Caco-2 (cell line): Measurements from ENCODE around the gene TAGLN. TPM values are rescaled to one million over a fixed set of nuclear protein-coding genes. Genes with fewer than 3 reads are reported as not detected.
A peak's percentile ranks its signal among the peaks of the same experiment; 100 is the strongest.
"Not testable (repeated sequence)": the region's sequence is repeated elsewhere in the genome, so short reads cannot be mapped to it uniquely, and the experiment has no call there.

Experiments used
- BruUV-seq: library from RNA; stranded (reverse); fragments of 400-500 nt; replicated peaks from 2 replicates; lab custom pipeline; 2021; lab: Mats Ljungman, UMichigan
- CTCF ChIA-PET: fragments of 300-600 bp; sonication (Branson Sonifier 250); formaldehyde crosslinking; loops from one replicate; lab custom pipeline; 2022; ENCODE audit warnings: antibody characterized with exemption; lab: Charles Lee
- POLR2A ChIA-PET: fragments of 300-600 bp; sonication (Branson Sonifier 250); formaldehyde crosslinking; loops from one replicate; lab custom pipeline; 2022; ENCODE audit warnings: antibody characterized with exemption; lab: Charles Lee
- DNase-seq, 2 experiments: peaks; one replicate each; pipeline versions ENCODE4 v3.0.0 to v3.0.0-alpha.2; 2020 to 2022
- H3K27me3 ChIP-seq: replicated peaks from 2 replicates; pipeline ENCODE4 v1.6.0; 2011; ENCODE audit warnings: low read length; ENCODE audit not compliant: control insufficient read depth, insufficient read depth
- H3K36me3 ChIP-seq: 2 replicates; pipeline ENCODE4 v1.5.1; 2011; ENCODE audit warnings: low read length; ENCODE audit not compliant: control insufficient read depth, insufficient read depth
- H3K4me1 ChIP-seq: fragments of 250-450 bp; sonication (Bioruptor Pico); 2 replicates; pipeline ENCODE4 v1.5.1; 2020; ENCODE audit warnings: mild to moderate bottlenecking
- H3K4me3 ChIP-seq: 2 replicates; pipeline ENCODE4 v1.5.1; 2011; ENCODE audit warnings: low read depth, mild to moderate bottlenecking, control low read depth, low read length
- H3K9me3 ChIP-seq: fragments of 250-450 bp; sonication (Bioruptor Pico); 2 replicates; pipeline ENCODE4 v1.5.1; 2020; ENCODE audit warnings: mild to moderate bottlenecking, moderate library complexity
- H3K27ac Mint-ChIP-seq: one replicate; pipeline ENCODE4 v1.8.0; 2022; ENCODE audit warnings: mixed read lengths; ENCODE audit not compliant: unreplicated experiment
- H3K27me3 Mint-ChIP-seq: one replicate; pipeline ENCODE4 v1.8.0; 2022; ENCODE audit warnings: mixed read lengths; ENCODE audit not compliant: insufficient read depth, unreplicated experiment
- H3K36me3 Mint-ChIP-seq: one replicate; pipeline ENCODE4 v1.8.0; 2022; ENCODE audit warnings: mild to moderate bottlenecking, mixed read lengths; ENCODE audit not compliant: insufficient read depth, unreplicated experiment
- H3K4me1 Mint-ChIP-seq: one replicate; pipeline ENCODE4 v1.8.0; 2022; ENCODE audit warnings: low read depth, mixed read lengths; ENCODE audit not compliant: unreplicated experiment
- H3K4me3 Mint-ChIP-seq: one replicate; pipeline ENCODE4 v1.8.0; 2022; ENCODE audit warnings: mild to moderate bottlenecking, moderate library complexity, mixed read lengths; ENCODE audit not compliant: unreplicated experiment
- H3K9me3 Mint-ChIP-seq: one replicate; pipeline ENCODE4 v1.8.0; 2022; ENCODE audit warnings: mixed read lengths; ENCODE audit not compliant: unreplicated experiment
- CTCF ChIP-seq, 2 experiments: fragments of 200-600 bp in 1 of 2; IDR thresholded peaks; 1 replicate in 1 of 2; 2 replicates in 1 of 2; pipeline versions ENCODE4 v1.5.1 to v1.8.0; 2011 to 2022; ENCODE audit warnings: antibody characterized with exemption in 1 of 2, control low read depth in 1 of 2, inconsistent platforms in 1 of 2, low read depth in 1 of 2, low read length in 1 of 2, mild to moderate bottlenecking in 1 of 2, moderate library complexity in 1 of 2; ENCODE audit not compliant: insufficient read depth in 1 of 2, severe bottlenecking in 1 of 2, unreplicated experiment in 1 of 2
- intact Hi-C: fragments of 100-400 bp; cut with micrococcal nuclease; formaldehyde crosslinking; loops from one replicate; pipeline ENCODE4 v1.10.0; 2022; ENCODE audit not compliant: unreplicated experiment
- total RNA-seq: library from RNA; stranded (reverse); gene quantifications from 2 replicates; pipeline ENCODE4 v1.2.3, GENCODE V29; 2022

The TAGLN gene
- total RNA-seq, 1 experiment from 2014 or later = 303 TPM

- H3K4me3 Mint-ChIP-seq = no peak overlapping the region
These were observed 5.3 kb downstream of the TAGLN start for GRCh38 chr11:117204283-117205080.

GRCh38 chr11:117205211-117205818 lies 6.1 kb downstream of the TAGLN start:
- Histone ChIP-seq H3K4me1 (peaks cover 5% of the 10 kb centered on the region), H3K9me3 (no peaks in the 10 kb centered on the region), H3K4me3 (no peak overlapping the region), H3K36me3 (no peaks in the 10 kb centered on the region), H3K27me3 (no peaks in the 10 kb centered on the region)
- Mint-ChIP-seq H3K27me3 (no peaks in the 10 kb centered on the region), H3K4me1 (peaks cover 13% of the 10 kb centered on the region), H3K9me3 (no peaks in the 10 kb centered on the region), H3K36me3 (peaks cover 65% of the 10 kb centered on the region), H3K4me3 (no peak overlapping the region), H3K27ac (no peak overlapping the region)
- no peak for DNase-seq
- intact Hi-C loops = no loop called here
- TF ChIP-seq CTCF (IDR thresholded peaks at IDR 0.05; ENCODE audit: insufficient read depth in 1 of 2, low read depth in 1 of 2, low read length in 1 of 2, severe bottlenecking in 1 of 2, unreplicated experiment in 1 of 2) = peak in 1 of 2 experiments; percentile 3
- BruUV-seq = TSS peak; percentile 42
- ChIA-PET CTCF (interaction anchor here (0.6 to 0.7 kb wide), 2 partner anchors 21 to 112 kb away, joined by 3 to 4 read pairs; no protein-coding TSS in a partner anchor), POLR2A (no interaction called here)

More at GRCh38 chr11:117204283-117205080, 5.3 kb downstream of the TAGLN start:
- Histone ChIP-seq H3K4me3 (no peak overlapping the region), H3K27me3 (no peaks in the 10 kb centered on the region), H3K9me3 (no peaks in the 10 kb centered on the region), H3K36me3 (no peaks in the 10 kb centered on the region), H3K4me1 (peaks cover 13% of the 10 kb centered on the region)
- peaks cover 20% of the 10 kb centered on the region for H3K4me1 Mint-ChIP-seq
- ChIA-PET CTCF (interaction anchor here (0.7 kb wide), 1 partner anchor 22 kb away, joined by 3 read pairs; no protein-coding TSS in a partner anchor), POLR2A (interaction anchor here (0.6 kb wide), 1 partner anchor 19 kb away, joined by 3 read pairs; no protein-coding TSS in a partner anchor)
- DNase-seq = no peak
- H3K27ac Mint-ChIP-seq = no peak overlapping the region
- H3K9me3 Mint-ChIP-seq = no peaks in the 10 kb centered on the region
- H3K27me3 Mint-ChIP-seq = no peaks in the 10 kb centered on the region
- no peak for TF ChIP-seq CTCF (IDR thresholded peaks at IDR 0.05; ENCODE audit: insufficient read depth in 1 of 2, low read depth in 1 of 2, low read length in 1 of 2, severe bottlenecking in 1 of 2, unreplicated experiment in 1 of 2)
- peaks cover 59% of the 10 kb centered on the region for H3K36me3 Mint-ChIP-seq
- intact Hi-C loops = no loop called here
- TSS peak; percentile 37 for BruUV-seq

GRCh38 chr11:117206111-117206510 lies 6.9 kb downstream of the TAGLN start:
- H3K27me3 Mint-ChIP-seq, intact Hi-C loops, H3K27ac Mint-ChIP-seq, H3K36me3 ChIP-seq, H3K9me3 ChIP-seq, BruUV-seq, H3K4me1 Mint-ChIP-seq, DNase-seq, H3K27me3 ChIP-seq, H3K4me1 ChIP-seq, H3K4me3 ChIP-seq, POLR2A ChIA-PET, H3K9me3 Mint-ChIP-seq, H3K4me3 Mint-ChIP-seq: not testable (repeated sequence)
- CTCF ChIA-PET = interaction anchor here (0.6 kb wide), 1 partner anchor 112 kb away, joined by 4 read pairs; no protein-coding TSS in a partner anchor
- peaks cover 63% of the 10 kb centered on the region for H3K36me3 Mint-ChIP-seq

- H3K9me3 ChIP-seq, H3K36me3 ChIP-seq, H3K27me3 Mint-ChIP-seq, H3K4me3 ChIP-seq, H3K4me1 Mint-ChIP-seq, H3K9me3 Mint-ChIP-seq, H3K27me3 ChIP-seq, H3K27ac Mint-ChIP-seq, DNase-seq, H3K4me3 Mint-ChIP-seq, intact Hi-C loops, BruUV-seq, CTCF ChIA-PET, H3K4me1 ChIP-seq, POLR2A ChIA-PET: not testable (repeated sequence)
- peaks cover 67% of the 10 kb centered on the region for H3K36me3 Mint-ChIP-seq
These were observed 7.7 kb downstream of the TAGLN start for GRCh38 chr11:117206859-117207258.

GRCh38 chr11:117207481-117207880 lies 8.3 kb downstream of the TAGLN start:
- intact Hi-C loops, POLR2A ChIA-PET: not testable (repeated sequence)

More at GRCh38 chr11:117207481-117207880, 8.3 kb downstream of the TAGLN start:
- peaks cover 72% of the 10 kb centered on the region for H3K36me3 Mint-ChIP-seq
- H3K4me3 Mint-ChIP-seq, H3K27me3 ChIP-seq, H3K27ac Mint-ChIP-seq, H3K4me1 ChIP-seq, H3K4me3 ChIP-seq, H3K4me1 Mint-ChIP-seq, CTCF ChIA-PET, DNase-seq, H3K27me3 Mint-ChIP-seq, H3K9me3 ChIP-seq, H3K36me3 ChIP-seq, H3K9me3 Mint-ChIP-seq, BruUV-seq: not testable (repeated sequence)
